GM23338 (cell line): ENCODE data around the gene TSPAN6. TPM values are rescaled to one million over a fixed set of nuclear protein-coding genes. Genes with fewer than 3 reads are reported as not detected.

Experiments
- ATAC-seq: fragments of 200-7000 bp; cut with Tn5 transposase; 3 replicates; pipeline ENCODE4 v1.9.1; 2020
- DNase-seq: peaks from one replicate; pipeline ENCODE4 v3.0.0-alpha.2; 2015; ENCODE audit warnings: low spot score
- H2AFZ ChIP-seq: fragments of 200-600 bp; sonication (generic); 2 replicates; pipeline ENCODE4 v1.8.0; 2016; ENCODE audit warnings: antibody characterized with exemption, mild to moderate bottlenecking, moderate library complexity
- H3F3A ChIP-seq: fragments of 200-600 bp; sonication (generic); replicated peaks from 2 replicates; pipeline ENCODE4 v1.8.0; 2017; ENCODE audit warnings: antibody characterized with exemption, mixed run types, low read depth
- H3K27ac ChIP-seq: fragments of 200-600 bp; sonication (generic); 2 replicates; pipeline ENCODE4 v1.6.1; 2016; ENCODE audit warnings: low read depth
- H3K27me3 ChIP-seq: fragments of 200-600 bp; sonication (generic); 2 replicates; pipeline ENCODE4 v1.8.0; 2016; ENCODE audit warnings: mild to moderate bottlenecking, mixed run types, moderate library complexity; ENCODE audit not compliant: insufficient read depth
- H3K36me3 ChIP-seq: fragments of 200-600 bp; sonication (generic); 2 replicates; pipeline ENCODE4 v1.8.0; 2016; ENCODE audit warnings: mild to moderate bottlenecking; ENCODE audit not compliant: insufficient read depth
- H3K4me1 ChIP-seq: fragments of 200-600 bp; sonication (generic); 2 replicates; pipeline ENCODE4 v1.8.0; 2016; ENCODE audit warnings: mild to moderate bottlenecking, moderate library complexity; ENCODE audit not compliant: insufficient read depth
- H3K4me2 ChIP-seq: fragments of 200-600 bp; sonication (generic); 2 replicates; pipeline ENCODE4 v1.7.1; 2017; ENCODE audit warnings: mixed run types
- H3K4me3 ChIP-seq: fragments of 200-600 bp; sonication (generic); 2 replicates; pipeline ENCODE4 v1.6.1; 2016; ENCODE audit warnings: mixed run types
- H3K79me2 ChIP-seq: fragments of 200-600 bp; sonication (generic); replicated peaks from 2 replicates; pipeline ENCODE4 v1.8.0; 2017; ENCODE audit warnings: mild to moderate bottlenecking; ENCODE audit not compliant: insufficient read depth
- H3K9me2 ChIP-seq: fragments of 200-600 bp; sonication (generic); 2 replicates; pipeline ENCODE4 v1.8.0; 2017; ENCODE audit not compliant: insufficient read depth
- H4K20me1 ChIP-seq: fragments of 200-600 bp; sonication (generic); replicated peaks from 2 replicates; pipeline ENCODE4 v1.8.0; 2017; ENCODE audit warnings: mild to moderate bottlenecking; ENCODE audit not compliant: insufficient read depth
- H3K27ac Mint-ChIP-seq: 2 replicates; pipeline ENCODE4 v1.8.0; 2020; ENCODE audit warnings: inconsistent platforms, mild to moderate bottlenecking, moderate library complexity, mixed read lengths
- H3K27me3 Mint-ChIP-seq: 3 replicates; pipeline ENCODE4 v1.8.0; 2022; ENCODE audit warnings: low read depth, mild to moderate bottlenecking, moderate library complexity, mixed read lengths, inconsistent platforms; ENCODE audit not compliant: insufficient read depth, poor library complexity
- H3K36me3 Mint-ChIP-seq: 3 replicates; pipeline ENCODE4 v1.8.0; 2021; ENCODE audit warnings: low read depth, mild to moderate bottlenecking, inconsistent platforms, moderate library complexity, mixed read lengths
- H3K4me1 Mint-ChIP-seq: 3 replicates; pipeline ENCODE4 v1.8.0; 2020; ENCODE audit warnings: mild to moderate bottlenecking, inconsistent platforms, mixed read lengths
- H3K4me3 Mint-ChIP-seq: 3 replicates; pipeline ENCODE4 v1.8.0; 2021; ENCODE audit warnings: moderate library complexity, mild to moderate bottlenecking, inconsistent platforms, mixed read lengths
- H3K9me3 Mint-ChIP-seq: 3 replicates; pipeline ENCODE4 v1.8.0; 2020; ENCODE audit warnings: moderate library complexity, mild to moderate bottlenecking, inconsistent platforms, mixed read lengths
- CREB1 ChIP-seq: fragments of 250-450 bp; sonication (Bioruptor Pico); IDR thresholded peaks from 2 replicates; pipeline ENCODE4 v1.5.0; 2020; ENCODE audit warnings: low read depth, mild to moderate bottlenecking, moderate library complexity
- EZH2phosphoT487 ChIP-seq: fragments of 200-600 bp; sonication (generic); IDR thresholded peaks from one replicate; pipeline ENCODE4 v1.8.1; 2018; ENCODE audit warnings: antibody characterized with exemption; ENCODE audit not compliant: unreplicated experiment
- REST ChIP-seq: IDR thresholded peaks from one replicate; pipeline ENCODE4 v1.6.1; 2018; ENCODE audit warnings: antibody characterized with exemption; ENCODE audit not compliant: unreplicated experiment
- ZNF462 ChIP-seq: fragments of 250-450 bp; sonication (Bioruptor Pico); IDR thresholded peaks from 2 replicates; pipeline ENCODE4 v1.5.0; 2020; ENCODE audit warnings: mild to moderate bottlenecking, moderate library complexity
- polyA plus RNA-seq: library from polyadenylated mRNA; unstranded; fragments of >200 nt; fragmentation: Nextera tagmentation; extraction: Ambion mirVana; gene quantifications from 2 replicates; pipeline ENCODE4 v1.2.1, GENCODE V29; 2016
- total RNA-seq: library from RNA; depleted of rRNA; stranded (reverse); fragments of >200 nt; shearing (Covaris generic); gene quantifications from 2 replicates; pipeline ENCODE4 v1.2.3, GENCODE V29; 2014

The TSPAN6 gene
- total and polyA plus RNA-seq, 2 experiments from 2014 or later: 55.6 to 75.3 TPM

GRCh38 chrX:100645106-100645505 is 8.5 kb upstream of the TSPAN6 start (continued):
- TF ChIP-seq ZNF462: no peak

- peaks cover 2% of the 10 kb centered on the region for H3K27me3 Mint-ChIP-seq
- no peak within 1 kb of the TSS for H3K4me2 ChIP-seq
- H3K79me2 ChIP-seq: no peaks in the 10 kb centered on the region
- ATAC-seq: no peak
- H4K20me1 ChIP-seq: no peaks in the 10 kb centered on the region
- H3K27me3 ChIP-seq: no peaks in the 10 kb centered on the region
- no peak within 1 kb of the TSS for H3K4me3 ChIP-seq
- H3K36me3 Mint-ChIP-seq: no peaks in the 10 kb centered on the region
- no peak for DNase-seq
- H3K36me3 ChIP-seq: no peaks in the 10 kb centered on the region
- H3K27ac Mint-ChIP-seq: no peak within 1 kb of the TSS
- no peaks in the 10 kb centered on the region for H3K9me2 ChIP-seq
- no peak within 1 kb of the TSS for H2AFZ ChIP-seq
- no peak within 1 kb of the TSS for H3K27ac ChIP-seq
- peaks cover 18% of the 10 kb centered on the region for H3K4me1 Mint-ChIP-seq
- peaks cover under 1% of the 10 kb centered on the region; the same call in 1 of the 2 replicates for H3K4me1 ChIP-seq
- H3F3A ChIP-seq: no peaks in the 10 kb centered on the region
- H3K4me3 Mint-ChIP-seq: no peak within 1 kb of the TSS
- H3K9me3 Mint-ChIP-seq: no peaks in the 10 kb centered on the region
- no peak for TF ChIP-seq EZH2phosphoT487
- TF ChIP-seq CREB1 (CRISPR knock-in tag): no peak
- no peak for TF ChIP-seq REST
Measured at GRCh38 chrX:100643956-100644860, 7.6 kb upstream of the TSPAN6 start, which contains the start of gene SRPX2. TSS of gene SRPX2 (plus strand) at chrX:100644199. CDS start at chrX:100646323, 2,124 bp downstream.
